Esophagus muscularis mucosa (tissue), 4 donors: ENCODE results near the gene CXXC4.
A peak's percentile ranks its signal among the peaks of the same experiment; 100 is the strongest.

ENCODE experiments used
- EP300 ChIP-seq: sonication (generic); formaldehyde crosslinking; IDR thresholded peaks from one replicate; pipeline ENCODE4 v1.6.1; 2017; ENCODE audit warnings: antibody characterized with exemption
- POLR2A ChIP-seq: fragments of 450-650 bp; IDR thresholded peaks from one replicate; pipeline ENCODE4 v1.6.1; 2017; ENCODE audit warnings: antibody characterized with exemption, moderate library complexity, mild to moderate bottlenecking, low read depth
- POLR2AphosphoS5 ChIP-seq, 2 donors: sonication (generic); formaldehyde crosslinking; IDR thresholded peaks; one replicate each; pipeline ENCODE4 v1.6.1; 2017; ENCODE audit warnings: antibody characterized with exemption in 2 of 2
- TF ChIP-seq, protein P1 (sequence below), 3 experiments: fragments of 200-600 bp in 2 of 3; fragments of 450-650 bp in 1 of 3; sonication (generic) in 2 of 3; IDR thresholded peaks; one replicate each; pipeline ENCODE4 v1.5.1; 2017 to 2019; ENCODE audit warnings: antibody characterized with exemption in 3 of 3, mild to moderate bottlenecking in 2 of 3, moderate library complexity in 1 of 3

DNA sequence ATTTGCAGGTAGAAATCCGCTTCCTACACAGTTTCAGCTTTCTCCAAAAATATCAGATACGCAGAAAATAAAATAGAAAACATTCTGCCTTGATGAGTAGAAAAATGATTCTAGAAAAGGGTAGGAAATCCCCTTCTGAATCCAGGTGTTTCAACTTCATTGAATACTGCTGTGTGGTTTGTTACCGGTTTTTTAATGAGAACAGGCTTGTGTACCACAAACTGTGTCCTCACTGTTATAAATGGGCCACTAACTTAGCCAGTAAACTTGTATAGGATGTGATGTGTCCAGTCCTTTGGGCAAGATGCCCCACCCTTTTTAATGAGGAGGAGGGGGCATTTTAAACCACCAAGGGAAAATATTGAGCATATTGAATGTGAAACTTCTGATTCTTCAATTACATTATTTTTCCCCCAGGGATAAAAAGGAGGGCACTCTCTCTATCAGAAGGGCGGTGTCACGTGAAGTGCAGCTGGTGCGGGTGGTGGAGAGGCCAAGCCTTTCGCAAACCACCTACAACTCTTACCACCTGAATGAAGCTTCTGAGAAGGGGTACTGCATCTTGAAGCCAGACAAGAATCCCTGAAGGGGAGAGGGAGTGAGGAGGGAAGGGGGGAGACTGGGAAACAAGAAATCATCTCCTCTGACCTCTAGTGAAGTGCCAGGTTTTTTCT, 4.5 kb downstream of the CXXC4 start:
- TF ChIP-seq, protein P1, sequence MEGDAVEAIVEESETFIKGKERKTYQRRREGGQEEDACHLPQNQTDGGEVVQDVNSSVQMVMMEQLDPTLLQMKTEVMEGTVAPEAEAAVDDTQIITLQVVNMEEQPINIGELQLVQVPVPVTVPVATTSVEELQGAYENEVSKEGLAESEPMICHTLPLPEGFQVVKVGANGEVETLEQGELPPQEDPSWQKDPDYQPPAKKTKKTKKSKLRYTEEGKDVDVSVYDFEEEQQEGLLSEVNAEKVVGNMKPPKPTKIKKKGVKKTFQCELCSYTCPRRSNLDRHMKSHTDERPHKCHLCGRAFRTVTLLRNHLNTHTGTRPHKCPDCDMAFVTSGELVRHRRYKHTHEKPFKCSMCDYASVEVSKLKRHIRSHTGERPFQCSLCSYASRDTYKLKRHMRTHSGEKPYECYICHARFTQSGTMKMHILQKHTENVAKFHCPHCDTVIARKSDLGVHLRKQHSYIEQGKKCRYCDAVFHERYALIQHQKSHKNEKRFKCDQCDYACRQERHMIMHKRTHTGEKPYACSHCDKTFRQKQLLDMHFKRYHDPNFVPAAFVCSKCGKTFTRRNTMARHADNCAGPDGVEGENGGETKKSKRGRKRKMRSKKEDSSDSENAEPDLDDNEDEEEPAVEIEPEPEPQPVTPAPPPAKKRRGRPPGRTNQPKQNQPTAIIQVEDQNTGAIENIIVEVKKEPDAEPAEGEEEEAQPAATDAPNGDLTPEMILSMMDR (IDR thresholded peaks at IDR 0.05), result no peak
- TF ChIP-seq POLR2A (no peak), POLR2AphosphoS5 (IDR thresholded peaks at IDR 0.05) (peak; percentile 6 to 16), EP300 (no peak)
